AG09309 (cell line): ENCODE data around the gene NAA25.

Experiments used
- DNase-seq: peaks from one replicate; pipeline ENCODE4 v3.0.0-alpha.2; 2010; ENCODE audit warnings: low read depth
- H3K4me3 ChIP-seq: 2 replicates; pipeline ENCODE4 v1.5.1; 2011; ENCODE audit warnings: mild to moderate bottlenecking, low read depth, low read length, moderate library complexity; ENCODE audit not compliant: control insufficient read depth
- CTCF ChIP-seq: IDR thresholded peaks from 2 replicates; pipeline ENCODE4 v1.5.1; 2011; ENCODE audit warnings: mild to moderate bottlenecking, low read depth, low read length, inconsistent platforms; ENCODE audit not compliant: insufficient read depth, control insufficient read depth; ENCODE audit errors: missing control alignments

NAA25 gene

GRCh38 chr12:112091563-112091962 is 17.0 kb downstream of the NAA25 start:
- TF ChIP-seq CTCF, result no peak
- DNase-seq, result no peak
- no peak overlapping the region for H3K4me3 ChIP-seq

- TF ChIP-seq CTCF, result no peak
- H3K4me3 ChIP-seq, result no peak overlapping the region
- DNase-seq, result no peak
These were observed 20.7 kb downstream of the NAA25 start for GRCh38 chr12:112087851-112088250.

DNA sequence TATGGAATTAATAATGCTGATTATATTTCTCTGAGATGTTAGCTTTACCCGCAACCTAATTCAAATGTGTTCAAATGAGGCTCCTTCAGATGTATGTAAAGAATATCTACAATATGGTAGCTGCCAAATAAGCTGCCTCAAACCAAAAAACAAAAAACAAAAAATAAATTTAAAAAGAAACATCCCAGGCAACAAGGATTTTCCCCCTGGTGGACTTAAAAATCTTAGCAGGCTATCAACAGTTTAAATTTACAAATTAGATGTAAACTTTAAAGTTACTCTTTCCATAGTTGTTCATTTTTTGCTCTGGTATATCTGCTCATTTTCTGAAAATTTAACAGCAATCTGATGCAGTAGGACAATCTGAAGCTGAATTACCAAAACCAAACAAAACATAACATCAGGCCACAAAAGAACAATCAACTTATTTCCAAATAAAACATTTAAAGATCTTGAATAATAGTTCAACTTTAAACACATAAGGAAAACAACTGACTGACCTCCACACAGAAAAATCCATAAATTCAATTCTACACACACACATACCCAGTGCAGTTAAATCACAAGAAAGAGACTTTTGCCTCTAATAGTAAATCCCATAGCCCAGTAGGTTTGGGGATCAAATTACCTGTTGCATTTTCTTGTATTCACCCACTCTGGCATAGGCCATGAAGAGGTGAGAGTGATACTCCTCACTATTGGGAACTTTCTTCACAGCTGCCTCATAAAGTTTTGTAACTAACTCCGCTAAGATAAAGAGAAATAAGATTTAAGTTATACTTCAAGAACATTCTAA is 21.3 kb downstream of the NAA25 start:
- TF ChIP-seq CTCF, result peak; percentile 27
- H3K4me3 ChIP-seq, result no peak overlapping the region
- DNase-seq, result no peak

GRCh38 chr12:112066566-112066965 is 42.0 kb downstream of the NAA25 start:
- H3K4me3 ChIP-seq, result no peak overlapping the region
- no peak for TF ChIP-seq CTCF
- no peak for DNase-seq

DNA sequence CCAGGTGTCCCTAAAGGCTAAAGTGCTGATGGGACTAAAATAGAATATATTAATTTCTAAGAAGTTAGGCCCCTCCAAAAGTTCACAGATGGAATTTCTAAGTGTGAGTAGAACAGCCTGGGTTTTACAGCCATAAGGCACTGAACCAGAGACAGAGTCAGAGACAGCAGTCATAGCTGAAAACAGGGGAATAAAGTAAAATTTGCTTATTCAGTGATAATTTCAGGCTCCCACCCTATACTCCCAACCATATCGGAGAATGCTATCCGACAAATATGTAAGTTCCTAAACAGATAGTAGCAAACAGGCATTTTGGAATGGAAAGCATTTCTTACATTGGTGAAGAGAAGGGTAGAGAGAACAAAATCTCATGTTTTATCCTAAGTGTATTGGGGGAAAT is 45.3 kb downstream of the NAA25 start:
- TF ChIP-seq CTCF, result no peak
- no peak overlapping the region for H3K4me3 ChIP-seq
- DNase-seq, result no peak

DNA sequence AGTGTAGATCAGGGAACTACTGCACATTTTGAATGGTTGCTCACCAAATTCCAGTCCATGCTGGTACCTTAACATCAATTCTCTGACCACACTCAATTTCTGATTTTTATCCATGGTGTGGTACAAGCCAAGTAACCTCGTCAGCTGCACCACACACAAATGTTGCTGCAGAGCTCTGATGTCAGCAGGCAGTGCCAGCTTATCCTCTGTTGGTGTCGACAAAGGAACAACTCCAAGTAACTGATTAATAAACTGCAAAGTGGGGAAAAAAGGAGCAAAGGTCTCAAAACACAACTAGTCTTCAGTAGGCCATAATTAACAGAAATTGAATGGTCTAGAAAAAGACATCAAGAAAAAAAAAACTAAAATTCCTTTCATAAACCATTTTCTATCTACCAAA is 47.4 kb downstream of the NAA25 start:
- H3K4me3 ChIP-seq, result no peak overlapping the region
- no peak for TF ChIP-seq CTCF
- DNase-seq, result no peak
